ENCODE data around the gene CPVL.
A peak's percentile ranks its signal among the peaks of the same experiment; 100 is the strongest.

Gene CPVL

DNA sequence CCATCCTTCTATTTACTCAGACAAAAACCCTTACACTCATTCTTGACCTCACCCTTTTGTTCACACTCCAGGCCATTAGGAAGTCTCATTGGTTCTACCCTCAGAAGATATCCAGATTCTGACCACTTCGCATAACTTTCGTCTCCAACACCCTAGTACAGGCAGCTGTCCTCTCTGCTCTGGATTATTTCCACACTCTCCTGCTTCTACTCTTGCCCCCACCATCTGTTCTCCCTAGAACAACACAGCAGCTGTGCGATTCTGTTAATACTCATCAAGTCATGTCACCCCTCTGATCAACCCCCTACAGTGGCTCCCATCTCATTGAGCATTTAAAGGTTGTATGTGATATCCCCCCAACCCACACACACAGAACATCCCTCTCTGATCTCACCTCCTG lies 172.7 kb downstream of the CPVL start:
- no peak for DNase-seq (ENCODE audit: low read depth)

DNA sequence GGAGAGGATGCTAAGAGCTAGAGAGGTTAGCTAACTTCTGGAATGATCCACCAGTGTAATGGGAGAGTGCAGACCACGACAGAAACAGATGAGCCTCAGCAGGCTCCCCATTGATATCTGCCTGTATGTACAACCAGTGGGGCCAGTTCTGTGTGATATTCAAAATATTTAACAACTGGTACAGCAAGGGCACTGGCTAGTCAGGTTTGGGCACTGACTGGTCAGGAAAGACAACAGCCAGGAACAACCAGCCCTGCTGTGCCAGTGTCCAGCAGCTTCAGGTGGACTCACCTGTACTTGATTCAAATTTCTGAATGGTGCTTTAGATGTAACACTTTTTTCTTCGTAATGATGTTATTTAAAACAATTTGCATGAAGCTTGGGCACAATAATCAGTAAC lies 182.3 kb downstream of the CPVL start:
- DNase-seq (ENCODE audit: low read depth): no peak

DNA sequence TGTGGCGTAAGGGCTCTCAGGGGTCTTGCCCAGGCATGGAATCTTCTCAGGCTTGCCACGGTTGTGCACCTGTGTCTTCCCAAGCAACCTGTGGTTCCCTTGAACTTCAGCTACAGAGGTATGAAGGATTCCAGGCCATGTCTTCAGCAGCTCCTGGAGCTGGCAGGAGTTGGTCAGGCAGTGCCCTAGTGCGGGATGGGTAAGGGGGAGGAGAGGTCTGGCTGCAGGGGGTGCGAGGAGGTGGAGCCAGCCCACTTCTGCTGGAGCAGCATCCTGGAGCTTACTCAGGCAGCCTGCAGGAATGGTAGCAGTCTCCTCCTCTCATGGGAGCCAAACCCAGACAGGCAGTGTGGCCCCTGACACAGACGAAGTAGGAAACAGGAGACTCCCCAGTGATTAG lies 184.4 kb downstream of the CPVL start:
- DNase-seq (ENCODE audit: low read depth): no peak

DNA sequence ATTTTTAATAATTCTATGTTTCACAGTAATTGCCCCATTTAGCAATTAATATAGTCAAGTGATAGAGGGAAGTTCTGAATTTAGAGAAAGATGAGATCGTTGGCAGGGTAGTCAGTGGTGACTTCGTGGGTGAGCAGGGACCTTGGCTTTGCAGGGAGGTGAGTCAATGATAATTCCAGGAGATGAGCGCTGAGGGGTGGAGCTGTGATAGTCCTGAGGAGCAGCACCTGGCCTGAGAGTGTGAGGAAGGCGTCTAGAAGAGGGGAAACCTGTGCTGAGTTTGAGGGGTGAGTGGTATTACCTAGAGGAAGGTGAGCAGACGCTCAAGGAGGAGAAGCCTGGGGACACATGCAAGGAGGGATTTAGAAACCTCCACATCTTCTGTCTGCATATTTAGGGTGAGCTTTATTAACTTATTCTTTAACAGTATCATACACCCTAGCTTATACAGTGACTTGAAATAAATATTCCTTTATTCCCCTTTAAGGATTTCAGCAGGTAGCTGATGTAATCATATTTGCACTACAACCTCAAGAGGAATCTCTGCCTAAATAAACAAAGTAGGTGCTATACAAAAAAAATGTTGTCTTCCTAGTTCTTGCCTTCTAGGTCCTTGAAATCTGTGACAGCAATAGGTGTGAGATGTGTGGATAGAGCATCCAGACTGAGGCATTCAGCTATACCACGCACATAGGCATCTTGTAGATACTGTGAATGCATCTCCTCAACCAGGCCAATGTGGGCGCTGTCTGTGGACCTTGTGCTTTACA lies 186.1 kb downstream of the CPVL start:
- DNase-seq (ENCODE audit: low read depth): no peak

DNA sequence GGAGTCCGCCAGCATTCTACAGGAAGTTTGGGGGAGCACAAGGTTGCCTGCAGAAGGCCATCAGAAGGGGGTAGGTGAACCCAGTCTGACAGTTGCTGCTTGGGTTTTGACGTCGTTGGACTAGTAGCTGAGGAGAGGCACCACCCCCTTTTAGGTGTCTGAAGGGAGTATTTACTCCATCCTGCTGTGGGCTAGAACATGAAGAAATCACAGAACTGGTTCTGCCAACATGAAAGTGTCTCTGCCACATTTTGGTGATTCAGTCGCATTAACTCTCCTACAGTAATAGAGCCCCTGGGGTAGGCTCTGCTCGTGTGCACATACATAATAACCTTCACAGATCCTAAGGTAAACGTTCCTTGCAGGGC lies 187.4 kb downstream of the CPVL start:
- DNase-seq (ENCODE audit: low read depth): no peak

DNA sequence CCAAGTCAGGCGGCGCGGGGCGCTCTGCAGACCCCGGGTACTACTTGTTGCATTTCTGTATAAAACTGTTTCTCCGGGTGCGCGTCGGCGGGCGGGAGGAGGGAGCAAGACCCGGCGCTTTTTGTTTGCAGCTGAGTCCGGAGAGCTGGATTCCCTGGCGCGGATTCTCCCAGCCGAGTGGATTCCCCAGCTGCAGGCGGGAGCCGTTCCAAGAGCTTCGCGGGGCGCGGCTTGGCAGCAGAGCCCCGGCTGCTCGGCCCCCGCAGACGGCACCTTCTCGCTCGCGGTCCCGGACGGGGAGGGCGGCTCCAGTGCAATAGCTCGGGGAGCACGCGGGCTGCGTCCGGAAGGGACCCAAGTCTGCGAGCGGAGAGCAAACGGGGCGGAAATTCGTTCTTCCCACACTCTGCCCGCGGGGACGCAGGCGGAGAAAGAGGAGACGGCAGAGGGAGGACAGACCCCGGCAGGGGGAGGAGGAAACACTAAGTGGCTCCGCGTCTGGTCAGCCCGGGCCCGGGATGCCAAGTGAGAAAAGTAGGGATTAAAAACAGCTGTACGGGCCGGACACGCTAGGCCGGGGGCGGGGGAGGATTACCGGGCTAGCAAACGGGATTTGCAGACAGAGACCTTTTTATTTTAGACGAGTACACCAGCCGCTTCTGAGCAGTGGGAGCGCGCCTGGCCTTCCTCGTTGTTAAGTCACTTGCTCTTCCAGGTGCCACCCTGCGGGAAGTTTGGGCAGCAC lies 187.9 kb downstream of the CPVL start, which contains the start of gene TRIL:
Gene TRIL (minus strand): TSS at position 96 of the 745 bp plus-strand sequence. CDS start 284 bp downstream, outside the sequence.
- peak; percentile 10 for DNase-seq (ENCODE audit: low read depth)

DNA sequence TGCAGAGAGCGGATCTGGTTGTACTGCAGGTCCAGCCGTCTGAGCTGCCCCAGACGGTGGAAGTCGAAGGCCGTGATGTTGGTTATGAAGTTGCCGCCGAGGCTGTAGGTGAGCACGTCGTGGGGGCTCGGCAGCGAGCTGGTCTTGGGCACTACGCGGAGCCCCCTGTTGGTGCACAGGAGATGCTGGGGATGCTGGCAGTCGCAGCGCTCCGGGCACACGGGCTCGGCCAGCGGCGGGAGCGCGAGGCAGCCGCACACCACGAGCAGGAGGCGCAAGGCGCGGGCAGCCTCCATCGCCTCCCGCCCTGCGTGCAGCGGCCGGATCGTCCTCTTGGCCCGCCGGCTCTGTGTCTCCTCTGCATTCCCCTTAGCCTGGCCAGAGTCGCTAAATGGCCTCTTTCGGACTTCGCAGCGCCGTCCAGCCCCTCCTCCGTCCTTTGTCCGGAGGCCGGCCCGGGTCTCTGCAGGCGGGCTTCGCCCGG lies 188.5 kb downstream of the CPVL start:
- DNase-seq (ENCODE audit: low read depth): no peak

DNA sequence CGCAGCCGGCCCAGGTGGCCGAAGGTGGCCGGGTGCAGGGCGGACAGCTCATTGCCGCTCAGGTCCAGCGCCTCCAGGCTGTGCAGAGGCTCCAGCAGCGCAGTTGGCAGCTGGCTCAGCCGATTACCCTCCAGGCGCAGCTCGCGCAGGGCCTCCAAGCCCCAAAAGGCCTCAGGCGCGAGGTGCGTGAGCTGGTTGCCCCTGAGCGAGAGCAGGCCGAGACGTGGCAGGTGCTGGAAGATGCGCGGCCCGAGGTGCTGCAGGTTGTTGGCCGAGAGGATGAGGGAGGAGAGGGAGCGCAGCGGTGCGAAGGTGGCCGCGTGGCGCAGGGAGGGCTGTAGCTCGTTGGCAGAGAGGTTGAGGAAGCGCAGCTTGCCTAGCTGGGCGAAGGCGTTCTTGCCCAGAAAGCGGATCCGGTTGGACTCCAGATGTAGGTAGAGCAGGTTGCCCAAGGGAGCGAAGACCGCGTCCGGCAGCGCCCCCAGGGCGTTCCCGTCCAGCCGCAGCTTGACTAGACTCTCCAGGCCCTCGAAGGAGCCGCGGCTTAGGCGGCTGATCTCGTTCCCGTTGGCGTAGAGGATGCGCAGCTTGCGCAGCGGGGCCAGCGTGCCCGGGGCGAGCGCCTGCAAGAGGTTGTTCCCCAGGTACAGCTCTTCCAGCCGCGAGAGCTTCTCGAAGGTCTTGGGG lies 189.1 kb downstream of the CPVL start:
- no peak for DNase-seq (ENCODE audit: low read depth)

DNA sequence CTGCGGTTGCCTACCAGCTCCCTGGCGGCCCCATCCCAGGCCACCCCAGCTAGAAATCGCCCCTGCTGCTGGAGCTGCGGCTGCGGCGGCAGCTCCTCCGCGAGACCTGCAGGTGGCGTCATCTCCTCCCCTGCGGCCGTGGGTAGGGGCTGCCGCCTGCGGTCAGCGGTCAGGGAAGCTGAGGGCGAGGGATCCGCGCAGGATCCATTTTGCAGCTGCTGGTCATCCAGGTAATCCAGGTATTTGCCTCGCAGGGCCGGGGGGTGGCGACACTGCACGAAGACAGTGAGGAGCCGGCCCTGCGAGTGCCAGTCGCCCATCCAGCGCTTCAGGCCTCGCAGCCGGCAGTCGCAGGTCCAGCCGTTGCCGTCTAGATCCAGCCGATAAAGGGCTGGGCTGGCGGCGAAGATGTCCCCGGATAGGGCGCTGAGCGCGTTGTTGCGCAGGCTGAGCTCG lies 189.7 kb downstream of the CPVL start:
- no peak for DNase-seq (ENCODE audit: low read depth)

DNA sequence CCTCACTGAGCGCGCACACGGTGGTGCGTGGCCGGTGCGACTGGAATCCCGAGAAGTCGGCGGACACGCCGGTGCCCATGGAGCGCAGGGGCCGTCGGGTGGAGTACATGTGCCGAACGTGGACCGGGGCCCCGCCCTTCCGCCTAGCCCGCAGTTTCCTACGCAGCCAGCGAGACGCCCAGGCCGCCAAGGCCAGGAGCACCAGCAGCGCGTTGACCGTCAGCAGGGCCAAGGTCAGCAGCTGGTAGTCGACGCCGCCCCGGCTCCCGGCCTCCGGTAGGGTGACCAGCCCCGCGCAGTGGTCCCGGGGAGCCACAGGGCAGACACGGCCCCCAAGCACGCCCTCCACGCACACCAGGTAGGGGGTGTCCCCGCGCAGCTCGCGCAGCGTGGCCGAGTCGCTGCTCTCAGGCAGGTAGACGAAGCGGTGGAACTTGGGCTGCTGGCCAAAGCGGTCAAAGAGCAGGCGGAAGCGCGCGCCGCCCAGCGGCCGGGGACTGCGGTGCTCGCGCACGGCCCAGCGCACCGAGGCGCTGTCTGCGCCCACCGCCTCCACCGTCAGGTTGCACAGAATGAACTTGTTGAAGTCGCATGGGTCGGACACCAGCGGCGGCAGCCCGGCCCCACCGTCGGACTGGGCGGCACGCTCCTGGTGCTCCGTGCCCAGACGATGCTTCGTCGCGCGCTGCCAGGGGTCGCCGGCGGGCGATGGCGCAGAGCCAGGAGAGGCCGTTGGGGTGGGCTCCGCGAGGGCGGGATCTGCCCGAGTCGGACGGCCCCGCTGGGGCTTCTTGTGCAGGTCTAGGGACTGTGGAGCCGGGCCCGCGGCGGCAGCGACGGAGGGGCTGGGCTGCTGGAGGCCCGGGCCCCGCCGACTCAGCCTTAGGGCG lies 190.4 kb downstream of the CPVL start:
- no peak for DNase-seq (ENCODE audit: low read depth)

DNA sequence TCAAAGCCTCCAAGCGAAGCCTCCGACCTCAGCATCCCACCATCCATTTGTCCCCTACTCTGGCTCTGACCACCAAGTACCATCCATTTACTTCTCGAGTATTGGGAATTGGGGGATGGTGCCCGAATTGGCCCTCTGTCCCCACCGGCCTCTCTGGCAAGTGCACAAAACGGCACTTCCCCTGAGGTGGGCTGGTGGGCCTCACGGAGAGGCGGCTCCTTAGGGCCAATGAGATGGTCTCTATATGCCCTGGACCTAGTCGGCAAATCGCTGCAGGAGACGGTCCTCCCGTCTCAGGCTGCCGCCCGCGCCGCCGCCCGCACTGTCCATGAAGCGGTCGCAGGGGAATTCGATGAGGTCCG lies 191.0 kb downstream of the CPVL start:
- DNase-seq (ENCODE audit: low read depth): no peak

DNA sequence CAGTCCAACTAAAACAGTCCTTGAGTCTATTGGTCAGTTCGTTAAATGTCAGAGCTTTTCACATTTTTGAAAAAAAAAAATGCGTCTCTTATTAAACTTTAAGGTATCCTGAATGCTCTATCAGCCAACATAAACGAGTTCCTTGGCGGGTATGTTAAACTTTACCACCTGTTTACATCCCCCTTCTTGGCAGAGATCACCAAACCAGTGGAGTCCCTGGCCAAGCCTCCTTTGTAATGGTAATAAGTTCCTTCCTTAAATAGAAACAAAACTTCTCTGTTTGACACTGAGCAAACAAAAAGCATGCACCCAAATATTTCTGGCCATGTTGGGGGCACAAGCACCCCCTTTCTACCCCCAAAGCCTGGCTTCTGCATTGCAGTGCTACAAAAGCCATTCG lies 191.4 kb downstream of the CPVL start:
- no peak for DNase-seq (ENCODE audit: low read depth)

DNA sequence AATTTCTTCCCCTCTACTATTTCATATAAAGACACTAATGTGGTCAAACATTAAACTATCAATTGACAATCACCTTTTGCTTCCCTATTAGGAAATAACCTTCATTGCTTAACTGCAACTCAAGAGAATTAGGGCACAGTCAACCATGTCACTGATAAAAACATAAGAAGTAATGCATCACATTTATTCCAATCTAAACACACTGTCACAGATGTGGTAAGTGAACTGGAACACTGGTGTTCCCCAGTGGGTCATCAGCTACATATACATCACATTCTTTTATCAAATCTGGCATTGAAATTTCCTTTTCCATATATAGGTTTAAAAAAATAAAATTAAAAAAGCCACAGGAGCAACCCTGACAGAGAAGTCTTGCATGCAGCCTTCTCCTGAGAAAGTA lies 191.9 kb downstream of the CPVL start:
- DNase-seq (ENCODE audit: low read depth): no peak

DNA sequence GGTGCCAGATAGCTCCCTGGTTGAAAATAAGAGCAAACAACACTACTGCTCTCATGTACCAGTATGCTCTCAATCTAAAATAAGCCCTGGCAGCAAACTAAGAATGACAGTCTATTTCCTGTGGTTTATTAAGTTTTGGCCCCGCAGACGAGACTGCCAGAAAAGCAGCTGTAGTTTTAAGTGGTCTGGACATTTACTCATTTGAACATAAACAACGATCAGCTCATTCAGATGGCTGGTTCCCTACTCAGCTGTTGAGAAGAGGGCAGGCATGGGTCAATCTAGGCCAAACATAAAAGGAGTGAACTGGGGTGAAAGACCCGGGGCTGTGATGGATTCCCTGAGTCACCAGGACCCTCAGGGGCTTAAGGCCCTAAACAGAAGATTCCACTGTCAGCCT lies 192.7 kb downstream of the CPVL start:
- peak; percentile 8 for DNase-seq (ENCODE audit: low read depth)

All from ELR (cell line).